Naive thymus-derived CD4-positive, alpha-beta T cell (primary cell): ENCODE data around the gene GNB3. TPM values are rescaled to one million over a fixed set of nuclear protein-coding genes. Genes with fewer than 3 reads are reported as not detected.

ENCODE experiments used
- ATAC-seq: fragments of 150-1000 bp; cut with Tn5 transposase; 2 replicates; pipeline ENCODE4 v1.10.0; 2021; ENCODE audit warnings: mild to moderate bottlenecking, moderate library complexity
- CTCF ChIA-PET: fragments of 350-600 bp; sonication (Branson Sonifier 250); formaldehyde crosslinking; loops from one replicate; lab custom pipeline; 2021; ENCODE audit warnings: antibody characterized with exemption; lab: Charles Lee
- POLR2A ChIA-PET: fragments of 350-600 bp; sonication (Branson Sonifier 250); formaldehyde crosslinking; loops from one replicate; lab custom pipeline; 2021; ENCODE audit warnings: antibody characterized with exemption, inconsistent platforms; lab: Charles Lee
- DNase-seq, 9 donors: peaks; one replicate each; pipeline versions ENCODE4 v3.0.0 to v3.0.0-alpha.2; 2020 to 2022; ENCODE audit warnings: mixed read lengths in 1 of 9
- H3K27ac ChIP-seq: one replicate; pipeline ENCODE4 v1.7.0; 2013; ENCODE audit warnings: mild to moderate bottlenecking, low read depth, low read length, moderate library complexity
- H3K27me3 ChIP-seq, 2 donors: one replicate each; pipeline ENCODE4 v1.7.0; 2013; ENCODE audit warnings: low read length in 2 of 2, mild to moderate bottlenecking in 2 of 2, moderate library complexity in 2 of 2; ENCODE audit not compliant: control insufficient read depth in 2 of 2, insufficient read depth in 2 of 2
- H3K36me3 ChIP-seq, 3 experiments: 1 replicate in 2 of 3; 2 replicates in 1 of 3; pipeline ENCODE4 v1.7.0; 2013; ENCODE audit warnings: low read length in 3 of 3, mild to moderate bottlenecking in 3 of 3, moderate library complexity in 1 of 3; ENCODE audit not compliant: insufficient read depth in 3 of 3, control insufficient read depth in 2 of 3
- H3K4me1 ChIP-seq, 2 donors: one replicate each; pipeline ENCODE4 v1.7.0; 2013; ENCODE audit warnings: low read length in 2 of 2, mild to moderate bottlenecking in 2 of 2, moderate library complexity in 1 of 2; ENCODE audit not compliant: control insufficient read depth in 2 of 2, insufficient read depth in 2 of 2
- H3K4me3 ChIP-seq: 2 replicates; pipeline ENCODE4 v1.7.0; 2013; ENCODE audit warnings: mild to moderate bottlenecking, low read length
- H3K9me3 ChIP-seq, 3 experiments: 1 replicate in 2 of 3; 2 replicates in 1 of 3; pipeline ENCODE4 v1.7.0; 2013; ENCODE audit warnings: low read length in 3 of 3; ENCODE audit not compliant: control insufficient read depth in 2 of 3
- H3K27ac Mint-ChIP-seq, 9 donors: one replicate each; pipeline ENCODE4 v1.8.0; 2020 to 2022; ENCODE audit warnings: mixed read lengths in 9 of 9, mild to moderate bottlenecking in 8 of 9, moderate library complexity in 5 of 9, inconsistent platforms in 2 of 9
- H3K27me3 Mint-ChIP-seq, 5 donors: one replicate each; pipeline ENCODE4 v1.8.0; 2021 to 2022; ENCODE audit warnings: mixed read lengths in 5 of 5, mild to moderate bottlenecking in 1 of 5
- H3K36me3 Mint-ChIP-seq, 5 donors: one replicate each; pipeline ENCODE4 v1.8.0; 2020 to 2022; ENCODE audit warnings: mixed read lengths in 5 of 5, mild to moderate bottlenecking in 3 of 5, inconsistent platforms in 1 of 5
- H3K4me1 Mint-ChIP-seq, 7 donors: one replicate each; pipeline ENCODE4 v1.8.0; 2020 to 2022; ENCODE audit warnings: mixed read lengths in 7 of 7, mild to moderate bottlenecking in 3 of 7, inconsistent platforms in 1 of 7
- H3K4me3 Mint-ChIP-seq, 10 donors: one replicate each; pipeline ENCODE4 v1.8.0; 2020 to 2022; ENCODE audit warnings: mild to moderate bottlenecking in 10 of 10, mixed read lengths in 10 of 10, moderate library complexity in 6 of 10, inconsistent platforms in 2 of 10
- H3K9me3 Mint-ChIP-seq, 11 donors: one replicate each; pipeline ENCODE4 v1.8.0; 2020 to 2022; ENCODE audit warnings: mixed read lengths in 11 of 11, mild to moderate bottlenecking in 4 of 11, inconsistent platforms in 1 of 11, moderate library complexity in 1 of 11
- intact Hi-C, 2 donors: fragments of 100-400 bp; cut with micrococcal nuclease; formaldehyde crosslinking; loops; one replicate each; pipeline ENCODE4 v1.15.1; 2023
- polyA plus RNA-seq, 2 donors: library from polyadenylated mRNA; unstranded; fragments of 300-500 nt; fragmentation: Illumina TruSeq; gene quantifications; one replicate each; pipeline ENCODE4 v1.2.3, GENCODE V29; 2021
- total RNA-seq, 6 experiments: library from RNA in 5 of 6; stranded (reverse) in 5 of 6; gene quantifications; 1 replicate in 5 of 6; 2 replicates in 1 of 6; pipeline ENCODE4 v1.2.3 and lab custom pipeline; 2021 to 2026

GNB3 gene
- total and polyA plus RNA-seq, 7 experiments from 2014 or later: 0.23 to 11.8 (median 2.5) TPM; not detected in 1

GRCh38 chr12:6834254-6834653, 6.5 kb upstream of the GNB3 start:
- H3K9me3 Mint-ChIP-seq: no peaks in the 10 kb centered on the region
- ATAC-seq (no peak), DNase-seq (no peak)
- no peaks in the 10 kb centered on the region for H3K9me3 ChIP-seq
- peaks cover 0 to 26% (median 0%) of the 10 kb centered on the region in 5 donors for H3K27me3 Mint-ChIP-seq
- H3K4me3 ChIP-seq: no peak overlapping the region
- H3K27ac ChIP-seq: no peak overlapping the region
- intact Hi-C loops: no loop called here
- H3K4me3 Mint-ChIP-seq: no peak overlapping the region
- peaks cover 0 to 12% (median 8%) of the 10 kb centered on the region in 7 donors for H3K4me1 Mint-ChIP-seq
- H3K27ac Mint-ChIP-seq: no peak overlapping the region
- no peaks in the 10 kb centered on the region for H3K36me3 ChIP-seq
- CTCF ChIA-PET: interaction anchor here (0.6 to 5.6 kb wide), 21 partner anchors 10 to 431 kb away, joined by 3 to 38 read pairs (median 4); partner anchors contain the start of genes CD4, CDCA3, COPS7A and MLF2
- POLR2A ChIA-PET: interaction anchor here (0.5 to 13.2 kb wide), 7 partner anchors 9 to 173 kb away, joined by 3 to 91 read pairs (median 3); partner anchors contain the start of genes CDCA3, MLF2 and USP5
- peaks cover 0 to 4% of the 10 kb centered on the region in 2 donors for H3K27me3 ChIP-seq
- peaks cover 0 to 4% of the 10 kb centered on the region in 2 donors for H3K4me1 ChIP-seq
- H3K36me3 Mint-ChIP-seq: peaks cover 0 to 4% (median 0%) of the 10 kb centered on the region in 5 donors

- ATAC-seq: no peak
These were observed 5.9 kb upstream of the GNB3 start for GRCh38 chr12:6834873-6835272.

GRCh38 chr12:6836851-6837250, 3.9 kb upstream of the GNB3 start:
- ChIA-PET POLR2A (interaction anchor here (0.6 to 2.2 kb wide), 4 partner anchors 9 to 84 kb away, joined by 3 to 6 read pairs (median 4); partner anchors contain the start of genes CDCA3, MLF2, P3H3 and USP5), CTCF (interaction anchor here (0.5 to 5.6 kb wide), 11 partner anchors 12 to 334 kb away, joined by 3 to 38 read pairs (median 4); partner anchors contain the start of genes CDCA3, MLF2, SPSB2 and TPI1)
- no peak overlapping the region for H3K4me3 Mint-ChIP-seq
- no peak overlapping the region for H3K27ac Mint-ChIP-seq
- Histone ChIP-seq H3K36me3 (no peaks in the 10 kb centered on the region), H3K4me3 (no peak overlapping the region), H3K27me3 (no peaks in the 10 kb centered on the region), H3K4me1 (peaks cover 0 to 4% of the 10 kb centered on the region in 2 donors), H3K9me3 (no peaks in the 10 kb centered on the region), H3K27ac (no peak overlapping the region)
- no peak for ATAC-seq
- peaks cover 0 to 5% (median 0%) of the 10 kb centered on the region in 5 donors for H3K27me3 Mint-ChIP-seq
- intact Hi-C loops: no loop called here
- H3K4me1 Mint-ChIP-seq: peaks cover 0 to 6% (median 0%) of the 10 kb centered on the region in 7 donors
- H3K9me3 Mint-ChIP-seq: no peaks in the 10 kb centered on the region
- no peak for DNase-seq
- peaks cover 0 to 4% (median 0%) of the 10 kb centered on the region in 5 donors for H3K36me3 Mint-ChIP-seq

More at GRCh38 chr12:6834873-6835272, 5.9 kb upstream of the GNB3 start:
- Histone ChIP-seq H3K27ac (no peak overlapping the region), H3K4me1 (peaks cover 0 to 4% of the 10 kb centered on the region in 2 donors), H3K36me3 (no peaks in the 10 kb centered on the region), H3K9me3 (no peaks in the 10 kb centered on the region), H3K27me3 (no peaks in the 10 kb centered on the region), H3K4me3 (no peak overlapping the region)
- Mint-ChIP-seq H3K4me3 (no peak overlapping the region), H3K4me1 (peaks cover 0 to 7% (median 5%) of the 10 kb centered on the region in 7 donors), H3K36me3 (peaks cover 0 to 4% (median 0%) of the 10 kb centered on the region in 5 donors), H3K9me3 (no peaks in the 10 kb centered on the region), H3K27ac (peak overlapping the region in 1 of 9 donors; percentile 16), H3K27me3 (peaks cover 0 to 21% (median 0%) of the 10 kb centered on the region in 5 donors)
- no peak for DNase-seq
- POLR2A ChIA-PET: interaction anchor here (0.6 to 13.2 kb wide), 6 partner anchors 10 to 222 kb away, joined by 3 to 91 read pairs (median 5); partner anchors contain the start of genes CDCA3, MLF2 and USP5
- CTCF ChIA-PET: interaction anchor here (0.6 to 5.6 kb wide), 20 partner anchors 9 to 431 kb away, joined by 3 to 38 read pairs (median 4); partner anchors contain the start of genes CD4, CDCA3, COPS7A and MLF2
- intact Hi-C loops: loop anchor here (1.0 kb wide), 5 partner anchors 16 to 218 kb away; partner anchors contain the start of genes CDCA3 (in 1 of the 2) and MLF2 (in 1 of the 2)

- CTCF ChIA-PET: interaction anchor here (0.6 to 5.6 kb wide), 7 partner anchors 13 to 217 kb away, joined by 3 to 38 read pairs (median 5); partner anchors contain the start of genes CDCA3, MLF2, SPSB2 and TPI1
- Histone ChIP-seq H3K9me3 (no peaks in the 10 kb centered on the region), H3K36me3 (no peaks in the 10 kb centered on the region), H3K27ac (no peak overlapping the region), H3K27me3 (no peaks in the 10 kb centered on the region), H3K4me1 (peaks cover 0 to 4% of the 10 kb centered on the region in 2 donors), H3K4me3 (no peak overlapping the region)
- ATAC-seq: no peak
- Mint-ChIP-seq H3K36me3 (peaks cover 0 to 4% (median 0%) of the 10 kb centered on the region in 5 donors), H3K27ac (no peak overlapping the region), H3K4me1 (peaks cover 0 to 6% (median 0%) of the 10 kb centered on the region in 7 donors), H3K9me3 (no peaks in the 10 kb centered on the region), H3K27me3 (no peaks in the 10 kb centered on the region), H3K4me3 (no peak overlapping the region)
- no peak for DNase-seq
- POLR2A ChIA-PET: interaction anchor here (1.2 to 2.2 kb wide), 2 partner anchors 9 to 85 kb away, joined by 5 to 6 read pairs; partner anchors contain the start of genes MLF2 and P3H3
- intact Hi-C loops: no loop called here
These were observed 3.2 kb upstream of the GNB3 start for GRCh38 chr12:6837370-6838060.

GRCh38 chr12:6838854-6839253, 1.9 kb upstream of the GNB3 start:
- Mint-ChIP-seq H3K4me3 (no peak overlapping the region), H3K36me3 (peaks cover 0 to 4% (median 0%) of the 10 kb centered on the region in 5 donors), H3K4me1 (peaks cover 0 to 6% (median 0%) of the 10 kb centered on the region in 7 donors), H3K9me3 (no peaks in the 10 kb centered on the region), H3K27ac (no peak overlapping the region), H3K27me3 (no peaks in the 10 kb centered on the region)
- intact Hi-C loops: no loop called here
- H3K27me3 ChIP-seq: no peaks in the 10 kb centered on the region
- H3K36me3 ChIP-seq: no peaks in the 10 kb centered on the region
- no peak for DNase-seq
- CTCF ChIA-PET: interaction anchor here (0.5 to 1.5 kb wide), 4 partner anchors 8 to 86 kb away, joined by 3 to 4 read pairs (median 3); partner anchors contain the start of gene MLF2
- POLR2A ChIA-PET: interaction anchor here (0.6 to 0.7 kb wide), 2 partner anchors 215 to 235 kb away, joined by 3 read pairs; no protein-coding TSS in a partner anchor
- no peak overlapping the region for H3K4me3 ChIP-seq
- ATAC-seq: no peak
- peaks cover 0 to 4% of the 10 kb centered on the region in 2 donors for H3K4me1 ChIP-seq
- H3K9me3 ChIP-seq: no peaks in the 10 kb centered on the region
- H3K27ac ChIP-seq: no peak overlapping the region
